H9 (cell line): Measurements from ENCODE around the gene AKR7A3. TPM values are rescaled to one million over a fixed set of nuclear protein-coding genes. Genes with fewer than 3 reads are reported as not detected.

Source experiments
- DNase-seq: peaks from one replicate; pipeline ENCODE4 v3.0.0-alpha.2; 2017
- H2AFZ ChIP-seq: one replicate; pipeline ENCODE4 v1.6.1; 2013; ENCODE audit warnings: mild to moderate bottlenecking, low read length, control low read depth, moderate library complexity
- H2AK5ac ChIP-seq: 2 replicates; pipeline ENCODE4 v1.6.1; 2013; ENCODE audit warnings: low read length, control low read depth, mixed read lengths; ENCODE audit not compliant: insufficient read length
- H2BK120ac ChIP-seq: one replicate; pipeline ENCODE4 v1.6.1; 2013; ENCODE audit warnings: low read depth, mild to moderate bottlenecking, low read length, control low read depth, inconsistent platforms; ENCODE audit not compliant: poor library complexity, severe bottlenecking
- H2BK12ac ChIP-seq: 2 replicates; pipeline ENCODE4 v1.6.1; 2013; ENCODE audit warnings: low read length, control low read depth, mixed read lengths, low read depth; ENCODE audit not compliant: insufficient read length
- H2BK15ac ChIP-seq: 2 replicates; pipeline ENCODE4 v1.6.1; 2013; ENCODE audit warnings: low read depth, low read length, control low read depth
- H2BK20ac ChIP-seq: one replicate; pipeline ENCODE4 v1.6.1; 2013; ENCODE audit warnings: low read depth, mild to moderate bottlenecking, low read length, control low read depth, inconsistent platforms; ENCODE audit not compliant: poor library complexity, severe bottlenecking
- H2BK5ac ChIP-seq: 2 replicates; pipeline ENCODE4 v1.6.1; 2013; ENCODE audit warnings: low read length, control low read depth, mixed read lengths; ENCODE audit not compliant: insufficient read length
- H3K14ac ChIP-seq: 2 replicates; pipeline ENCODE4 v1.6.1; 2013; ENCODE audit warnings: low read length, control low read depth; ENCODE audit not compliant: insufficient read depth
- H3K18ac ChIP-seq: 2 replicates; pipeline ENCODE4 v1.6.1; 2013; ENCODE audit warnings: low read depth, mild to moderate bottlenecking, mixed read lengths, low read length, control low read depth; ENCODE audit not compliant: insufficient read length
- H3K23ac ChIP-seq: 2 replicates; pipeline ENCODE4 v1.6.1; 2013; ENCODE audit warnings: low read length, control low read depth, mixed read lengths, low read depth; ENCODE audit not compliant: insufficient read length
- H3K23me2 ChIP-seq: 2 replicates; pipeline ENCODE4 v1.6.1; 2013; ENCODE audit warnings: low read depth, mild to moderate bottlenecking, mixed read lengths, low read length, control low read depth; ENCODE audit not compliant: insufficient read length, poor library complexity, severe bottlenecking
- H3K27ac ChIP-seq: 2 replicates; pipeline ENCODE4 v1.5.1; 2013; ENCODE audit warnings: low read length, control low read depth, mixed read lengths, low read depth; ENCODE audit not compliant: insufficient read length
- H3K27me3 ChIP-seq: 2 replicates; pipeline ENCODE4 v1.6.1; 2013; ENCODE audit warnings: low read length, control low read depth, inconsistent platforms; ENCODE audit not compliant: insufficient read depth
- H3K4ac ChIP-seq: 2 replicates; pipeline ENCODE4 v1.6.1; 2013; ENCODE audit warnings: low read depth, mild to moderate bottlenecking, control low read depth, inconsistent platforms, low read length, moderate library complexity
- H3K4me1 ChIP-seq: 2 replicates; pipeline ENCODE4 v1.6.1; 2013; ENCODE audit warnings: low read length, control low read depth, inconsistent platforms; ENCODE audit not compliant: insufficient read depth
- H3K4me2 ChIP-seq: 2 replicates; pipeline ENCODE4 v1.6.1; 2013; ENCODE audit warnings: low read length, control low read depth, mixed read lengths; ENCODE audit not compliant: insufficient read length, insufficient read depth
- H3K56ac ChIP-seq: 2 replicates; pipeline ENCODE4 v1.6.1; 2013; ENCODE audit warnings: low read depth, mild to moderate bottlenecking, mixed read lengths, low read length, control low read depth; ENCODE audit not compliant: insufficient read length
- H3K79me1 ChIP-seq: 2 replicates; pipeline ENCODE4 v1.6.1; 2013; ENCODE audit warnings: low read depth, mild to moderate bottlenecking, moderate library complexity, low read length, control low read depth, inconsistent platforms; ENCODE audit not compliant: insufficient read depth, poor library complexity, severe bottlenecking
- H3K79me2 ChIP-seq: 2 replicates; pipeline ENCODE4 v1.6.1; 2013; ENCODE audit warnings: low read length, control low read depth, inconsistent platforms; ENCODE audit not compliant: insufficient read depth
- H3K9ac ChIP-seq: 2 replicates; pipeline ENCODE4 v1.6.1; 2013; ENCODE audit warnings: low read length, control low read depth, mixed read lengths; ENCODE audit not compliant: insufficient read length; ENCODE audit errors: extremely low read depth
- H3K9me3 ChIP-seq: one replicate; pipeline ENCODE4 v1.6.1; 2013; ENCODE audit warnings: low read depth, low read length, inconsistent platforms; ENCODE audit not compliant: control insufficient read depth
- H3T11ph ChIP-seq: one replicate; pipeline ENCODE4 v1.6.1; 2013; ENCODE audit warnings: mild to moderate bottlenecking, low read length, control low read depth, inconsistent platforms
- H4K20me1 ChIP-seq: one replicate; pipeline ENCODE4 v1.6.1; 2013; ENCODE audit not compliant: control insufficient read depth, insufficient read length, insufficient read depth
- H4K5ac ChIP-seq: 2 replicates; pipeline ENCODE4 v1.6.1; 2013; ENCODE audit warnings: low read depth, mild to moderate bottlenecking, mixed read lengths, low read length, control low read depth; ENCODE audit not compliant: insufficient read length
- H4K8ac ChIP-seq: replicated peaks from 2 replicates; pipeline ENCODE4 v1.6.1; 2013; ENCODE audit warnings: low read length, control low read depth, mixed read lengths, low read depth; ENCODE audit not compliant: insufficient read length
- H4K91ac ChIP-seq: 2 replicates; pipeline ENCODE4 v1.6.1; 2013; ENCODE audit warnings: low read depth, mild to moderate bottlenecking, moderate library complexity, mixed read lengths, low read length, control low read depth; ENCODE audit not compliant: insufficient read length
- H3K27ac Mint-ChIP-seq, 3 experiments: 2 replicates in 2 of 3; 3 replicates in 1 of 3; pipeline ENCODE4 v1.8.0; 2020 to 2021; ENCODE audit warnings: mixed read lengths in 3 of 3, mild to moderate bottlenecking in 1 of 3, moderate library complexity in 1 of 3
- H3K27me3 Mint-ChIP-seq: 2 replicates; pipeline ENCODE4 v1.8.0; 2021; ENCODE audit warnings: low read depth, mild to moderate bottlenecking, moderate library complexity, mixed read lengths
- H3K36me3 Mint-ChIP-seq, 3 experiments: 2 replicates in 2 of 3; 3 replicates in 1 of 3; pipeline ENCODE4 v1.8.0; 2020 to 2021; ENCODE audit warnings: low read depth in 3 of 3, mixed read lengths in 3 of 3; ENCODE audit not compliant: insufficient read depth in 1 of 3
- H3K4me1 Mint-ChIP-seq, 2 experiments: 2 replicates each; pipeline ENCODE4 v1.8.0; 2020; ENCODE audit warnings: mixed read lengths in 2 of 2
- H3K4me3 Mint-ChIP-seq, 2 experiments: 2 replicates in 1 of 2; 3 replicates in 1 of 2; pipeline ENCODE4 v1.8.0; 2020 to 2021; ENCODE audit warnings: mild to moderate bottlenecking in 2 of 2, mixed read lengths in 2 of 2, moderate library complexity in 1 of 2
- H3K9me3 Mint-ChIP-seq, 2 experiments: 2 replicates in 1 of 2; 3 replicates in 1 of 2; pipeline ENCODE4 v1.8.0; 2020; ENCODE audit warnings: mild to moderate bottlenecking in 2 of 2, mixed read lengths in 2 of 2, moderate library complexity in 1 of 2
- WGBS: extraction: QIAGEN DNeasy Blood & Tissue Kit; methylation state at CpG from one replicate; pipeline ENCODE4 v1.1.7; 2013; ENCODE audit warnings: missing lambda C conversion rate, low lambda C conversion rate, mixed read lengths; ENCODE audit not compliant: insufficient read length; ENCODE audit errors: extremely low coverage; 5-methylcytosine and 5-hydroxymethylcytosine counted together
- total RNA-seq: library from RNA; stranded (reverse); gene quantifications from 2 replicates; pipeline ENCODE4 v1.2.1, GENCODE V29; 2021
- TF ChIP-seq, protein P1 (sequence below): fragments of 200-600 bp; sonication (generic); conservative IDR thresholded peaks from 3 replicates; pipeline ENCODE4 v1.8.0; 2021; ENCODE audit warnings: antibody characterized with exemption, mild to moderate bottlenecking

AKR7A3 gene
- total RNA-seq, 1 experiment from 2014 or later = 0.74 TPM

DNA sequence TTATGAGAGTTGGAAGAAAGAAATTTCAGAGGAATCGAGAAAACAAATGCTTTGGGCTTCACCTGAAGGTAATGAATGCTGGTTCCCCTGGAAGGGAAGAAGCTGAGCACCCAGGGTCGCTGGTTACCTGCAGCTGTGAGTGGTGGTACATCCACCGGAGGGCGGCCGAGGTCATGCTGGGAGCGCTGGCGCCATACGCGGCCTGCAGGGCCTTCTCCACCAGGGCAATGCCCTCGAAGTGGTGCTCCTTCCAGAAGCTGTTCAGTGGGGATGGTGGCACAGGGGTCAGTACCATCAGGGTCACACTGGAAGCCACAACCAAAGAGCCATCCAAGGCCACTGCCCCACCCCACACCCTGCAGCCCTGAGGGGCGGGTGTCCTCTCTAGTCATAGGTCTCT lies 20.1 kb downstream of the AKR7A3 start:
- WGBS = no CpG with 5 or more reads among the region's 11 CpGs
- no peak overlapping the region for H2AK5ac ChIP-seq
- peaks cover 1% of the 10 kb centered on the region; the same call in 1 of the 2 replicates for H3K27me3 Mint-ChIP-seq
- H4K20me1 ChIP-seq = no peaks in the 10 kb centered on the region
- H3K4me3 Mint-ChIP-seq = no peak overlapping the region
- no peak overlapping the region for H2BK12ac ChIP-seq
- H3K14ac ChIP-seq = no peak overlapping the region
- no peaks in the 10 kb centered on the region for H3K4me1 Mint-ChIP-seq
- no peak overlapping the region for H4K5ac ChIP-seq
- H2AFZ ChIP-seq = no peak overlapping the region
- H3K23me2 ChIP-seq = no peaks in the 10 kb centered on the region
- H2BK15ac ChIP-seq = no peak overlapping the region
- H3K27ac ChIP-seq = no peak overlapping the region
- no peak overlapping the region for H4K91ac ChIP-seq
- no peak overlapping the region for H2BK20ac ChIP-seq
- no peak overlapping the region for H3K4ac ChIP-seq
- no peak overlapping the region for H3K4me2 ChIP-seq
- no peaks in the 10 kb centered on the region for H3K27me3 ChIP-seq
- no peaks in the 10 kb centered on the region for H3K79me2 ChIP-seq
- no peak overlapping the region for H3K9ac ChIP-seq
- H3K56ac ChIP-seq = no peak overlapping the region
- TF ChIP-seq, protein P1, sequence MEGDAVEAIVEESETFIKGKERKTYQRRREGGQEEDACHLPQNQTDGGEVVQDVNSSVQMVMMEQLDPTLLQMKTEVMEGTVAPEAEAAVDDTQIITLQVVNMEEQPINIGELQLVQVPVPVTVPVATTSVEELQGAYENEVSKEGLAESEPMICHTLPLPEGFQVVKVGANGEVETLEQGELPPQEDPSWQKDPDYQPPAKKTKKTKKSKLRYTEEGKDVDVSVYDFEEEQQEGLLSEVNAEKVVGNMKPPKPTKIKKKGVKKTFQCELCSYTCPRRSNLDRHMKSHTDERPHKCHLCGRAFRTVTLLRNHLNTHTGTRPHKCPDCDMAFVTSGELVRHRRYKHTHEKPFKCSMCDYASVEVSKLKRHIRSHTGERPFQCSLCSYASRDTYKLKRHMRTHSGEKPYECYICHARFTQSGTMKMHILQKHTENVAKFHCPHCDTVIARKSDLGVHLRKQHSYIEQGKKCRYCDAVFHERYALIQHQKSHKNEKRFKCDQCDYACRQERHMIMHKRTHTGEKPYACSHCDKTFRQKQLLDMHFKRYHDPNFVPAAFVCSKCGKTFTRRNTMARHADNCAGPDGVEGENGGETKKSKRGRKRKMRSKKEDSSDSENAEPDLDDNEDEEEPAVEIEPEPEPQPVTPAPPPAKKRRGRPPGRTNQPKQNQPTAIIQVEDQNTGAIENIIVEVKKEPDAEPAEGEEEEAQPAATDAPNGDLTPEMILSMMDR = no peak
- H3K18ac ChIP-seq = no peak overlapping the region
- no peaks in the 10 kb centered on the region for H3K9me3 Mint-ChIP-seq
- H3K4me1 ChIP-seq = no peaks in the 10 kb centered on the region
- no peak overlapping the region for H3K23ac ChIP-seq
- H3K36me3 Mint-ChIP-seq = no peaks in the 10 kb centered on the region
- DNase-seq = no peak
- no peaks in the 10 kb centered on the region for H3K9me3 ChIP-seq
- no peak overlapping the region for H3K27ac Mint-ChIP-seq
- no peak overlapping the region for H2BK5ac ChIP-seq
- H4K8ac ChIP-seq = no peak overlapping the region
- H3T11ph ChIP-seq = no peak overlapping the region
- H2BK120ac ChIP-seq = no peak overlapping the region
- no peaks in the 10 kb centered on the region for H3K79me1 ChIP-seq
